K562 (cell line): ENCODE measurements around the gene GPC2. TPM values are rescaled to one million over a fixed set of nuclear protein-coding genes. Genes with fewer than 3 reads are reported as not detected.

ENCODE experiments used
- ARID1B ChIP-seq: fragments of 450-650 bp; IDR thresholded peaks from 2 replicates; pipeline ENCODE4 v1.6.1; 2016; ENCODE audit warnings: antibody characterized with exemption, mild to moderate bottlenecking, inconsistent platforms
- ASH1L ChIP-seq: fragments of 450-650 bp; IDR thresholded peaks from 2 replicates; pipeline ENCODE4 v1.6.1; 2018; ENCODE audit warnings: borderline replicate concordance, mild to moderate bottlenecking, low read depth; ENCODE audit not compliant: partially characterized antibody
- BHLHE40 ChIP-seq: IDR thresholded peaks from 2 replicates; pipeline ENCODE4 v1.6.1; 2011; ENCODE audit warnings: low read length, improper control_type of control experiment
- BRF1 ChIP-seq: IDR thresholded peaks from 3 replicates; pipeline ENCODE4 v1.6.1; 2011; ENCODE audit warnings: borderline replicate concordance, mild to moderate bottlenecking; ENCODE audit not compliant: insufficient read length; ENCODE audit errors: extremely low read depth
- CTBP1 ChIP-seq: fragments of 450-650 bp; IDR thresholded peaks from 2 replicates; pipeline ENCODE4 v1.6.1; 2016; ENCODE audit warnings: borderline replicate concordance
- DMBX1 ChIP-seq: fragments of 250-450 bp; sonication (Bioruptor Pico); IDR thresholded peaks from 2 replicates; pipeline ENCODE4 v1.8.0; 2022; ENCODE audit warnings: inconsistent platforms, mild to moderate bottlenecking, moderate library complexity, borderline replicate concordance
- DPF2 ChIP-seq: fragments of 450-650 bp; IDR thresholded peaks from 2 replicates; pipeline ENCODE4 v1.6.1; 2016
- EGR1 ChIP-seq: fragments of 450-650 bp; conservative IDR thresholded peaks from 2 replicates; pipeline ENCODE4 v1.6.1; 2017; ENCODE audit warnings: mild to moderate bottlenecking
- EZH2 ChIP-seq: IDR thresholded peaks from 2 replicates; pipeline ENCODE4 v1.6.1; 2012; ENCODE audit warnings: low read depth, mild to moderate bottlenecking, inconsistent platforms, low read length, borderline replicate concordance
- HEY1 ChIP-seq: fragments of 250-450 bp; sonication (Bioruptor Pico); IDR thresholded peaks from 2 replicates; pipeline ENCODE4 v1.5.0; 2020; ENCODE audit warnings: mild to moderate bottlenecking, moderate library complexity, borderline replicate concordance
- JUN ChIP-seq, 2 experiments: sonication (generic) in 1 of 2; formaldehyde crosslinking in 1 of 2; IDR thresholded peaks; 2 replicates each; pipeline versions ENCODE4 v1.6.1 to v1.8.0; 2012 to 2022; ENCODE audit warnings: borderline replicate concordance in 2 of 2, mild to moderate bottlenecking in 2 of 2, improper control_type of control experiment in 1 of 2, low read depth in 1 of 2, low read length in 1 of 2, missing genetic modification reagents in 1 of 2
- KDM1A ChIP-seq, 2 experiments: fragments of 450-650 bp; IDR thresholded peaks; 2 replicates each; pipeline ENCODE4 v1.6.1; 2016; ENCODE audit warnings: mild to moderate bottlenecking in 2 of 2
- MAZ ChIP-seq, 2 experiments: fragments of 450-650 bp in 1 of 2; sonication (generic) in 1 of 2; formaldehyde crosslinking; IDR thresholded peaks in 1 of 2; conservative IDR thresholded peaks in 1 of 2; 2 replicates each; pipeline versions ENCODE4 v1.4.0 to v1.5.0; 2020; ENCODE audit warnings: mild to moderate bottlenecking in 1 of 2, missing genetic modification reagents in 1 of 2
- MCM5 ChIP-seq: fragments of 450-650 bp; IDR thresholded peaks from 2 replicates; pipeline ENCODE4 v1.6.1; 2016; ENCODE audit warnings: low read depth
- MITF ChIP-seq: IDR thresholded peaks from 2 replicates; pipeline ENCODE4 v1.6.1; 2014; ENCODE audit warnings: antibody characterized with exemption
- NBN ChIP-seq: fragments of 450-650 bp; IDR thresholded peaks from 2 replicates; pipeline ENCODE4 v1.6.1; 2016; ENCODE audit warnings: low read depth, mild to moderate bottlenecking
- PML ChIP-seq: IDR thresholded peaks from 2 replicates; pipeline ENCODE4 v1.6.1; 2012; ENCODE audit warnings: low read length, inconsistent platforms
- POLR3A ChIP-seq: IDR thresholded peaks from 2 replicates; pipeline ENCODE4 v1.6.1; 2011; ENCODE audit warnings: borderline replicate concordance, mild to moderate bottlenecking, moderate library complexity; ENCODE audit not compliant: insufficient read length, insufficient read depth; ENCODE audit errors: extremely low read depth
- SNIP1 ChIP-seq: fragments of 450-650 bp; IDR thresholded peaks from 2 replicates; pipeline ENCODE4 v1.7.1; 2017; ENCODE audit warnings: low read depth, mild to moderate bottlenecking
- SPI1 ChIP-seq: IDR thresholded peaks from 2 replicates; pipeline ENCODE4 v1.6.1; 2011; ENCODE audit warnings: low read depth, low read length, control low read depth, borderline replicate concordance
- TEAD1 ChIP-seq, 2 experiments: fragments of 450-650 bp in 1 of 2; sonication (generic) in 1 of 2; formaldehyde crosslinking; IDR thresholded peaks; 2 replicates each; pipeline versions ENCODE4 v1.4.0 to v1.8.0; 2020 to 2022; ENCODE audit warnings: mild to moderate bottlenecking in 2 of 2, missing genetic modification reagents in 1 of 2
- TOE1 ChIP-seq, 2 experiments: fragments of 450-650 bp in 1 of 2; sonication (generic) in 1 of 2; formaldehyde crosslinking in 1 of 2; IDR thresholded peaks; 2 replicates each; pipeline versions ENCODE4 v1.7.1 to v1.8.0; 2016 to 2022; ENCODE audit warnings: borderline replicate concordance in 2 of 2, mild to moderate bottlenecking in 2 of 2, antibody characterized with exemption in 1 of 2, inconsistent platforms in 1 of 2, low read depth in 1 of 2, missing genetic modification reagents in 1 of 2, moderate library complexity in 1 of 2
- ZC3H8 ChIP-seq: fragments of 450-650 bp; IDR thresholded peaks from 2 replicates; pipeline ENCODE4 v1.6.1; 2017
- ZNF431 ChIP-seq: sonication (generic); formaldehyde crosslinking; IDR thresholded peaks from 2 replicates; pipeline ENCODE4 v1.8.0; 2022; ENCODE audit warnings: mild to moderate bottlenecking, missing genetic modification reagents
- ZNF507 ChIP-seq: conservative IDR thresholded peaks from 2 replicates; pipeline ENCODE4 v1.6.1; 2017; ENCODE audit warnings: missing genetic modification characterization, missing compliant biosample characterization
- ZNF644 ChIP-seq: fragments of 200-800 bp; sonication (Bioruptor generic); IDR thresholded peaks from 2 replicates; pipeline ENCODE4 v1.6.1; 2016; ENCODE audit warnings: low read depth, missing genetic modification characterization, missing compliant biosample characterization
- polyA plus RNA-seq, 8 experiments: library from polyadenylated mRNA; depleted of rRNA in 4 of 8; stranded (reverse) in 5 of 8; unstranded in 3 of 8; fragments of >200 nt; fragmentation: Nextera tagmentation in 2 of 8; fragmentation: Illumina TruSeq in 1 of 8; extraction: Ambion mirVana in 2 of 8; extraction: Trizol in 1 of 8; gene quantifications; 2 replicates each; pipeline versions ENCODE4 v1.2.1 to v1.2.3, GENCODE V29; 2011 to 2014; ENCODE audit warnings: inconsistent platforms in 1 of 8, missing spikeins in 1 of 8
- total RNA-seq, 7 experiments: library from RNA; depleted of rRNA in 6 of 7; stranded (reverse); fragments of >200 nt in 6 of 7; fragmentation: Illumina TruSeq in 2 of 7; extraction: Trizol in 2 of 7; gene quantifications; 2 replicates each; pipeline versions ENCODE4 v1.2.1 to v1.2.3, GENCODE V29; 2011 to 2021; ENCODE audit warnings: low replicate concordance in 1 of 7
- TF ChIP-seq, protein P1 (sequence below): sonication (generic); formaldehyde crosslinking; IDR thresholded peaks from 2 replicates; pipeline ENCODE4 v1.8.1; 2023; ENCODE audit warnings: mild to moderate bottlenecking, missing genetic modification reagents
- TF ChIP-seq, protein P2 (sequence below): sonication (generic); formaldehyde crosslinking; IDR thresholded peaks from 2 replicates; pipeline ENCODE4 v1.9.0; 2022; ENCODE audit warnings: mild to moderate bottlenecking, missing genetic modification reagents

The GPC2 gene
- total and polyA plus RNA-seq, 9 of the 15 experiments (the other 6 are each of a cell fraction or from before 2014, with no cell fraction given) = 0.06 to 7.7 (median 1.4) TPM; not detected in 1

DNA sequence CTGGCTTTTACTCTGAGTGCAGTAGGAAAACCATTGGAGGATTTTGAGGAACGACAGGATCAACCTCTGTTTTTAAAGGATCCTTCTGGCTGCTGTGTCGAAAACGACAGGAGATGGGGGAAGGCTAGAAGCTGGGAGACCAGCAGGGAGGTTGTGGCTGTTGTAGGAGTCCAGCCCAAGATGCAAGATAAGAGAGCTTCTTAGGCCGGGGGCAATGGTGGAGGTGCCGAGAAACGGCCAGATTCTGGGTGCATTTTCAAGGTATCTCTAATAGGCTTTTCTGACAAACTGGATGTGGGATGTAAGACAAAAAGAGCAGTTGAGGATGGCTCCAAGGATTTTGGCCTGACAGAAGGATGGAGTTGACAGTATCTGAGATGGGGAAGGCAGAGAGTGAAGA is 32.3 kb upstream of the GPC2 start (continued):
- TF ChIP-seq NBN (no peak), PML (0 out of 2 replicates have a peak, but pooled peaks have one; percentile 25), POLR3A (no peak), ARID1B (0 out of 2 replicates have a peak, but pooled peaks have one; percentile 16), JUN (IDR thresholded peaks at IDR 0.05; ENCODE audit: borderline replicate concordance, low read depth, low read length) (no peak), JUN (CRISPR knock-in tag; IDR thresholded peaks at IDR 0.05; ENCODE audit: borderline replicate concordance) (no peak), MAZ (CRISPR knock-in tag; conservative IDR thresholded peaks at IDR 0.05 in 1 of 2, IDR thresholded peaks at IDR 0.05 in 1 of 2) (0 out of 4 replicates have a peak, but pooled peaks of 1 of the 2 experiments have one; percentile 50), ZNF431 (CRISPR knock-in tag) (no peak), MCM5 (no peak), MITF (no peak), TEAD1 (CRISPR knock-in tag; IDR thresholded peaks at IDR 0.05) (peak in 1 of 2 experiments; percentile 47; a peak in 1 of 4 replicates), BRF1 (no peak), ASH1L (no peak), DPF2 (peak; percentile 35; the same call in 1 of the 2 replicates), ZC3H8 (no peak), EGR1 (no peak), CTBP1 (peak; percentile 23; the same call in 1 of the 2 replicates), HEY1 (CRISPR knock-in tag) (no peak), SNIP1 (no peak), TOE1 (IDR thresholded peaks at IDR 0.05; ENCODE audit: borderline replicate concordance) (no peak), TOE1 (CRISPR knock-in tag; IDR thresholded peaks at IDR 0.05; ENCODE audit: borderline replicate concordance, low read depth) (no peak), EZH2 (no peak), ZNF644 (no peak), KDM1A (IDR thresholded peaks at IDR 0.05) (0 out of 4 replicates have a peak, but pooled peaks of 1 of the 2 experiments have one; percentile 8), SPI1 (peak; percentile 48; the same call in 1 of the 2 replicates), ZNF507 (tag) (no peak), BHLHE40 (no peak), DMBX1 (no peak)
- TF ChIP-seq, protein P1, sequence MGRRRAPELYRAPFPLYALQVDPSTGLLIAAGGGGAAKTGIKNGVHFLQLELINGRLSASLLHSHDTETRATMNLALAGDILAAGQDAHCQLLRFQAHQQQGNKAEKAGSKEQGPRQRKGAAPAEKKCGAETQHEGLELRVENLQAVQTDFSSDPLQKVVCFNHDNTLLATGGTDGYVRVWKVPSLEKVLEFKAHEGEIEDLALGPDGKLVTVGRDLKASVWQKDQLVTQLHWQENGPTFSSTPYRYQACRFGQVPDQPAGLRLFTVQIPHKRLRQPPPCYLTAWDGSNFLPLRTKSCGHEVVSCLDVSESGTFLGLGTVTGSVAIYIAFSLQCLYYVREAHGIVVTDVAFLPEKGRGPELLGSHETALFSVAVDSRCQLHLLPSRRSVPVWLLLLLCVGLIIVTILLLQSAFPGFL (CRISPR knock-in tag) = no peak
- TF ChIP-seq, protein P2, sequence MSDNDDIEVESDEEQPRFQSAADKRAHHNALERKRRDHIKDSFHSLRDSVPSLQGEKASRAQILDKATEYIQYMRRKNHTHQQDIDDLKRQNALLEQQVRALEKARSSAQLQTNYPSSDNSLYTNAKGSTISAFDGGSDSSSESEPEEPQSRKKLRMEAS = 0 out of 2 replicates have a peak, but pooled peaks have one; percentile 7
